SK-N-SH treated with all-trans-retinoic acid at 6 μM for 48 hours (cell line): ENCODE data around the gene ZNF212.

Experiments used
- ARNTL ChIP-seq: fragments of 450-650 bp; formaldehyde crosslinking; IDR thresholded peaks from 2 replicates; pipeline ENCODE4 v1.5.0; 2020; ENCODE audit warnings: low read depth, mild to moderate bottlenecking, moderate library complexity, borderline replicate concordance
- BACH2 ChIP-seq: fragments of 250-450 bp; sonication (Bioruptor Pico); IDR thresholded peaks from 2 replicates; pipeline ENCODE4 v1.9.0; 2021; ENCODE audit warnings: mild to moderate bottlenecking, borderline replicate concordance
- CSRNP3 ChIP-seq: fragments of 250-450 bp; sonication (Bioruptor Pico); IDR thresholded peaks from 2 replicates; pipeline ENCODE4 v1.5.1; 2021; ENCODE audit warnings: mild to moderate bottlenecking, moderate library complexity
- PATZ1 ChIP-seq: fragments of 250-450 bp; sonication (Bioruptor Pico); IDR thresholded peaks from 2 replicates; pipeline ENCODE4 v1.8.0; 2020; ENCODE audit warnings: mild to moderate bottlenecking, moderate library complexity, borderline replicate concordance
- PPARA ChIP-seq: fragments of 250-450 bp; sonication (Bioruptor Pico); IDR thresholded peaks from 2 replicates; pipeline ENCODE4 v1.5.0; 2020; ENCODE audit warnings: mild to moderate bottlenecking, borderline replicate concordance
- RARB ChIP-seq: fragments of 250-450 bp; sonication (Bioruptor Pico); IDR thresholded peaks from 2 replicates; pipeline ENCODE4 v1.8.0; 2021; ENCODE audit warnings: mild to moderate bottlenecking, moderate library complexity
- TSHZ2 ChIP-seq: fragments of 250-450 bp; sonication (Bioruptor Pico); IDR thresholded peaks from 2 replicates; pipeline ENCODE4 v1.5.0; 2020; ENCODE audit warnings: mild to moderate bottlenecking, moderate library complexity
- ZFP3 ChIP-seq: fragments of 250-450 bp; sonication (Bioruptor Pico); IDR thresholded peaks from 2 replicates; pipeline ENCODE4 v1.5.0; 2020; ENCODE audit warnings: mild to moderate bottlenecking, moderate library complexity
- ZFP30 ChIP-seq: fragments of 450-650 bp; formaldehyde crosslinking; IDR thresholded peaks from 2 replicates; pipeline ENCODE4 v1.5.0; 2022; ENCODE audit warnings: mild to moderate bottlenecking, moderate library complexity

GRCh38 chr7:149261316-149261828, 21.9 kb downstream of the ZNF212 start:
- TF ChIP-seq ZFP30 (CRISPR knock-in tag): no peak
- TF ChIP-seq CSRNP3 (CRISPR knock-in tag): no peak
- no peak for TF ChIP-seq RARB (CRISPR knock-in tag)
- no peak for TF ChIP-seq PPARA (CRISPR knock-in tag)
- no peak for TF ChIP-seq BACH2 (CRISPR knock-in tag)
- TF ChIP-seq PATZ1 (CRISPR knock-in tag): no peak
- TF ChIP-seq ARNTL: no peak
- no peak for TF ChIP-seq TSHZ2 (CRISPR knock-in tag)
- no peak for TF ChIP-seq ZFP3
